Loucy (cell line): ENCODE results near the gene MLEC.

Experiments
- H2AFZ ChIP-seq: fragments of 200-600 bp; sonication (generic); 2 replicates; pipeline ENCODE4 v1.6.0; 2016; ENCODE audit warnings: antibody characterized with exemption, mild to moderate bottlenecking, low read length, moderate library complexity
- H3F3A ChIP-seq: fragments of 200-600 bp; 2 replicates; pipeline ENCODE4 v1.6.0; 2016; ENCODE audit warnings: antibody characterized with exemption, low read depth, mild to moderate bottlenecking
- H3K27me3 ChIP-seq: fragments of 200-600 bp; sonication (generic); 2 replicates; pipeline ENCODE4 v1.6.1; 2014; ENCODE audit warnings: low read length, mild to moderate bottlenecking; ENCODE audit not compliant: insufficient read depth, poor library complexity, severe bottlenecking
- H3K36me3 ChIP-seq: fragments of 200-600 bp; sonication (generic); 2 replicates; pipeline ENCODE4 v1.6.1; 2016; ENCODE audit warnings: low read length; ENCODE audit not compliant: insufficient read depth
- H3K4me1 ChIP-seq: fragments of 200-600 bp; sonication (generic); 2 replicates; pipeline ENCODE4 v1.5.1; 2014; ENCODE audit warnings: low read length, mild to moderate bottlenecking; ENCODE audit not compliant: insufficient read depth, poor library complexity, severe bottlenecking
- H3K4me2 ChIP-seq: fragments of 200-600 bp; sonication (generic); 2 replicates; pipeline ENCODE4 v1.6.0; 2014; ENCODE audit warnings: antibody characterized with exemption, low read length, low read depth, mild to moderate bottlenecking; ENCODE audit not compliant: poor library complexity, severe bottlenecking
- H3K4me3 ChIP-seq: fragments of 200-600 bp; sonication (generic); 2 replicates; pipeline ENCODE4 v1.5.1; 2014; ENCODE audit warnings: low read length, mild to moderate bottlenecking, mixed read lengths; ENCODE audit not compliant: poor library complexity, severe bottlenecking
- H3K79me2 ChIP-seq: fragments of 200-600 bp; sonication (generic); 2 replicates; pipeline ENCODE4 v1.6.1; 2014; ENCODE audit warnings: low read length; ENCODE audit not compliant: insufficient read depth
- H3K9ac ChIP-seq: fragments of 200-600 bp; sonication (generic); 2 replicates; pipeline ENCODE4 v1.6.0; 2014; ENCODE audit warnings: mild to moderate bottlenecking, low read depth, low read length, moderate library complexity; ENCODE audit not compliant: poor library complexity, severe bottlenecking
- H3K9me2 ChIP-seq: fragments of 200-600 bp; sonication (generic); replicated peaks from 2 replicates; pipeline ENCODE4 v1.6.1; 2016; ENCODE audit warnings: low read depth, low read length, mixed read lengths
- H3K9me3 ChIP-seq: fragments of 200-600 bp; sonication (generic); 2 replicates; pipeline ENCODE4 v1.6.1; 2014; ENCODE audit warnings: mild to moderate bottlenecking, antibody characterized with exemption, low read length, low read depth; ENCODE audit not compliant: insufficient read depth
- H4K20me1 ChIP-seq: fragments of 200-600 bp; sonication (generic); 2 replicates; pipeline ENCODE4 v1.6.0; 2014; ENCODE audit warnings: antibody characterized with exemption, low read length, mild to moderate bottlenecking; ENCODE audit not compliant: insufficient read depth, poor library complexity, severe bottlenecking
- EZH2phosphoT487 ChIP-seq: fragments of 200-600 bp; IDR thresholded peaks from 2 replicates; pipeline ENCODE4 v1.6.1; 2018; ENCODE audit warnings: antibody characterized with exemption, mild to moderate bottlenecking, moderate library complexity, borderline replicate concordance
- TF ChIP-seq, protein P1 (sequence below): fragments of 200-600 bp; sonication (generic); conservative IDR thresholded peaks from 2 replicates; pipeline ENCODE4 v1.5.1; 2014; ENCODE audit warnings: mild to moderate bottlenecking, antibody characterized with exemption, low read length

The MLEC gene

DNA sequence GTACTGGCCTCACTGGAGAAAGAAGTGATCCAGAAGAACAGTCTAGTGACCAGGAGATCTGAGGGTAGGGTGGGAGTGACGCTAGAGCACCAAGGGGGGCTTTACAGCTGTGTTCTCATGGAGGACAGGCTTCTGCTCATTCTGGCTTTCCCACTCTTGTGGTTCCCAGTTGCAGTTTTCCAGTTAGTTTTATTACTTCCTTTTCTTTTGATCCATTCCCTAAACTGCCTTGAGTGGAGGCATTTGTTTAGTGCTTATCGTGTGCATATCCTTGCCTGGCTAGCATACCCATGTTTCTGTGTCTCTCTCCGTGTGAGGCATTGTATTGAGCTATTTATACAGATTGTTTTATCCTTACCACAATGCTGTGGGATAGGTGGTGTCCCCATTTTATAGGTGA is 4.0 kb downstream of the MLEC start:
- Histone ChIP-seq H3K9ac (peak overlapping the region; percentile 96), H3K79me2 (peaks cover 81% of the 10 kb centered on the region), H3K9me2 (no peaks in the 10 kb centered on the region), H3K4me3 (peak overlapping the region; percentile 89), H2AFZ (no peak overlapping the region), H3K36me3 (peaks cover 31% of the 10 kb centered on the region; the same call in 1 of the 2 replicates), H3K4me1 (peaks cover 58% of the 10 kb centered on the region), H3K4me2 (peak overlapping the region; percentile 99), H3K27me3 (no peaks in the 10 kb centered on the region), H3F3A (no peaks in the 10 kb centered on the region), H3K9me3 (no peaks in the 10 kb centered on the region), H4K20me1 (peaks cover 75% of the 10 kb centered on the region)
- TF ChIP-seq, protein P1, sequence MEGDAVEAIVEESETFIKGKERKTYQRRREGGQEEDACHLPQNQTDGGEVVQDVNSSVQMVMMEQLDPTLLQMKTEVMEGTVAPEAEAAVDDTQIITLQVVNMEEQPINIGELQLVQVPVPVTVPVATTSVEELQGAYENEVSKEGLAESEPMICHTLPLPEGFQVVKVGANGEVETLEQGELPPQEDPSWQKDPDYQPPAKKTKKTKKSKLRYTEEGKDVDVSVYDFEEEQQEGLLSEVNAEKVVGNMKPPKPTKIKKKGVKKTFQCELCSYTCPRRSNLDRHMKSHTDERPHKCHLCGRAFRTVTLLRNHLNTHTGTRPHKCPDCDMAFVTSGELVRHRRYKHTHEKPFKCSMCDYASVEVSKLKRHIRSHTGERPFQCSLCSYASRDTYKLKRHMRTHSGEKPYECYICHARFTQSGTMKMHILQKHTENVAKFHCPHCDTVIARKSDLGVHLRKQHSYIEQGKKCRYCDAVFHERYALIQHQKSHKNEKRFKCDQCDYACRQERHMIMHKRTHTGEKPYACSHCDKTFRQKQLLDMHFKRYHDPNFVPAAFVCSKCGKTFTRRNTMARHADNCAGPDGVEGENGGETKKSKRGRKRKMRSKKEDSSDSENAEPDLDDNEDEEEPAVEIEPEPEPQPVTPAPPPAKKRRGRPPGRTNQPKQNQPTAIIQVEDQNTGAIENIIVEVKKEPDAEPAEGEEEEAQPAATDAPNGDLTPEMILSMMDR = no peak
- no peak for TF ChIP-seq EZH2phosphoT487

DNA sequence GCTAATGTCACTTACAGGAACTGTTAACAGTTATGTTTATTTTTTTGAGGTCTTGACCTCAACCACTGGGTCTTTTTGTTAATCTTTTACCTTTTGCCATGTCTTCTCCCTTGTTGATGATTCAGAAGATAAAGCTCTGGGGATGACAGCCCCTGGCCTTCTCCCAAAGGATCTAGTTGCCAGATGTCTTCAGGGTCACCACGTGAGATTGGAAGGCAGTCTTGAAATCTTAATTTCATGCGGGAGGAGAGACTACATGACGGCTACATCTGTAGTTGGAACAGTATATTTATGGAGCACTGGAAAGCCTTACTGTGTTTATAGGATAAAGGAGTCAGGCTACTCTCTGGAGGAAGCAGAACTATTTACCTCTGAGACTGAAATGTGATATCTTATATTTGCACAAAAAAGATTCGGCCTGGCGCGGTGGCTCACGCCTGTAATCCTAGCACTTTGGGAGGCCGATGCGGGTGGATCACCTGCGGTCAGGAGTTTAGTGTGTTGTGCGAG is 5.6 kb downstream of the MLEC start:
- peaks cover 75% of the 10 kb centered on the region for H3K79me2 ChIP-seq
- peak overlapping the region; percentile 89 for H3K4me3 ChIP-seq
- TF ChIP-seq, protein P1 = no peak
- no peak for TF ChIP-seq EZH2phosphoT487
- H3K4me2 ChIP-seq = peak overlapping the region; percentile 99
- H2AFZ ChIP-seq = no peak overlapping the region
- H3F3A ChIP-seq = no peaks in the 10 kb centered on the region
- no peaks in the 10 kb centered on the region for H3K9me3 ChIP-seq
- H3K9me2 ChIP-seq = no peaks in the 10 kb centered on the region
- peaks cover 73% of the 10 kb centered on the region for H4K20me1 ChIP-seq
- H3K27me3 ChIP-seq = no peaks in the 10 kb centered on the region
- peak overlapping the region; percentile 96 for H3K9ac ChIP-seq
- peaks cover 57% of the 10 kb centered on the region for H3K4me1 ChIP-seq
- peaks cover 47% of the 10 kb centered on the region for H3K36me3 ChIP-seq

DNA sequence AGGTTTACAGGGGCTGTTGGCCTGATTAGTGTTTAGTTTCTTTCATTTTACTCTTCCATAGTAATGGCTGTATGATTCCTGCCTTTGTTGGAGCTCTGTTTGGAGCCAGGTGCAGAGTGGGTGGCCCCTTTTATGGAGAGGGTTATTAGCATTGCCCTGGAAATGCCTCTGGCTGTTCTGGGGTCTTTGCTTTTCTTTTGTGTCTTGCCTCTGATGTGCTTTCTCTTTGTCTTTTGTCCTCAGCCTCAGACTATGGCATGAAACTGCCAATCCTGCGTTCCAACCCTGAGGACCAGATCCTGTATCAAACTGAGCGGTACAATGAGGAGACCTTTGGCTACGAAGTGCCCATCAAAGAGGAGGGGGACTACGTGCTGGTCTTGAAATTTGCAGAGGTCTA is 6.9 kb downstream of the MLEC start:
- no peaks in the 10 kb centered on the region for H3F3A ChIP-seq
- no peak for TF ChIP-seq EZH2phosphoT487
- TF ChIP-seq, protein P1 = no peak
- peaks cover 61% of the 10 kb centered on the region for H4K20me1 ChIP-seq
- H2AFZ ChIP-seq = no peak overlapping the region
- H3K4me1 ChIP-seq = peaks cover 52% of the 10 kb centered on the region
- H3K9ac ChIP-seq = no peak overlapping the region
- peak overlapping the region; percentile 99 for H3K4me2 ChIP-seq
- no peaks in the 10 kb centered on the region for H3K9me3 ChIP-seq
- H3K27me3 ChIP-seq = no peaks in the 10 kb centered on the region
- H3K79me2 ChIP-seq = peaks cover 66% of the 10 kb centered on the region
- H3K4me3 ChIP-seq = peak overlapping the region; percentile 89
- no peaks in the 10 kb centered on the region for H3K9me2 ChIP-seq
- H3K36me3 ChIP-seq = peaks cover 60% of the 10 kb centered on the region
